K562 (cell line): ENCODE results near the gene ELMO3. TPM values are rescaled to one million over a fixed set of nuclear protein-coding genes. Genes with fewer than 3 reads are reported as not detected.
A peak's percentile ranks its signal among the peaks of the same experiment; 100 is the strongest.

Experiments used
- ARID3A ChIP-seq: IDR thresholded peaks from 2 replicates; pipeline ENCODE4 v1.6.1; 2012; ENCODE audit warnings: low read depth, low read length, improper control_type of control experiment, borderline replicate concordance
- ATF1 ChIP-seq, 2 experiments: fragments of 450-650 bp in 1 of 2; IDR thresholded peaks; 2 replicates each; pipeline ENCODE4 v1.6.1; 2016; ENCODE audit warnings: missing compliant biosample characterization in 1 of 2, missing genetic modification characterization in 1 of 2
- CBX3 ChIP-seq, 2 experiments: IDR thresholded peaks; 1 replicate in 1 of 2; 2 replicates in 1 of 2; pipeline ENCODE4 v1.6.1; 2012; ENCODE audit warnings: inconsistent platforms in 2 of 2, low read length in 2 of 2, borderline replicate concordance in 1 of 2, control low read depth in 1 of 2
- DACH1 ChIP-seq: fragments of 450-650 bp; IDR thresholded peaks from 2 replicates; pipeline ENCODE4 v1.6.1; 2018; ENCODE audit not compliant: partially characterized antibody
- DLX4 ChIP-seq: fragments of 250-450 bp; sonication (Bioruptor Pico); IDR thresholded peaks from 2 replicates; pipeline ENCODE4 v1.6.1; 2021; ENCODE audit warnings: mild to moderate bottlenecking
- HDAC2 ChIP-seq: fragments of 450-650 bp; IDR thresholded peaks from 2 replicates; pipeline ENCODE4 v1.6.1; 2016; ENCODE audit warnings: mild to moderate bottlenecking
- KDM2B ChIP-seq: fragments of 250-450 bp; sonication (Bioruptor Pico); IDR thresholded peaks from 2 replicates; pipeline ENCODE4 v1.8.0; 2021; ENCODE audit warnings: mild to moderate bottlenecking, moderate library complexity
- NRF1 ChIP-seq, 2 experiments: fragments of 450-650 bp; IDR thresholded peaks in 1 of 2; conservative IDR thresholded peaks in 1 of 2; 2 replicates each; pipeline ENCODE4 v1.6.1; 2014; ENCODE audit warnings: mild to moderate bottlenecking in 2 of 2
- PRDM10 ChIP-seq: fragments of 450-650 bp; IDR thresholded peaks from 2 replicates; pipeline ENCODE4 v1.6.1; 2018; ENCODE audit not compliant: partially characterized antibody
- SMARCA4 ChIP-seq: fragments of 450-650 bp; IDR thresholded peaks from 2 replicates; pipeline ENCODE4 v1.6.1; 2016
- SMARCA5 ChIP-seq: fragments of 450-650 bp; IDR thresholded peaks from 2 replicates; pipeline ENCODE4 v1.6.1; 2016
- TFAP4 ChIP-seq: sonication (generic); formaldehyde crosslinking; IDR thresholded peaks from 2 replicates; pipeline ENCODE4 v1.8.0; 2022; ENCODE audit warnings: missing genetic modification reagents, mild to moderate bottlenecking, moderate library complexity, borderline replicate concordance
- ZNF263 ChIP-seq: sonication (generic); formaldehyde crosslinking; IDR thresholded peaks from 2 replicates; pipeline ENCODE4 v1.8.0; 2022; ENCODE audit warnings: mild to moderate bottlenecking, missing genetic modification reagents, borderline replicate concordance
- ZNF280B ChIP-seq: fragments of 250-450 bp; sonication (Bioruptor Pico); IDR thresholded peaks from 2 replicates; pipeline ENCODE4 v1.5.1; 2021; ENCODE audit warnings: mild to moderate bottlenecking
- ZNF57 ChIP-seq: fragments of 450-650 bp; formaldehyde crosslinking; IDR thresholded peaks from 2 replicates; pipeline ENCODE4 v1.4.0; 2020; ENCODE audit warnings: mild to moderate bottlenecking, moderate library complexity
- ZNF740 ChIP-seq, 3 experiments: fragments of 200-800 bp in 1 of 3; sonication (Bioruptor generic) in 1 of 3; sonication (generic) in 1 of 3; formaldehyde crosslinking in 1 of 3; IDR thresholded peaks; 2 replicates each; pipeline versions ENCODE4 v1.6.1 to v1.8.0; 2016 to 2022; ENCODE audit warnings: mild to moderate bottlenecking in 2 of 3, missing compliant biosample characterization in 2 of 3, missing genetic modification characterization in 2 of 3, missing genetic modification reagents in 1 of 3
- polyA plus RNA-seq, 8 experiments: library from polyadenylated mRNA; depleted of rRNA in 4 of 8; stranded (reverse) in 5 of 8; unstranded in 3 of 8; fragments of >200 nt; fragmentation: Nextera tagmentation in 2 of 8; fragmentation: Illumina TruSeq in 1 of 8; extraction: Ambion mirVana in 2 of 8; extraction: Trizol in 1 of 8; gene quantifications; 2 replicates each; pipeline versions ENCODE4 v1.2.1 to v1.2.3, GENCODE V29; 2011 to 2014; ENCODE audit warnings: inconsistent platforms in 1 of 8, missing spikeins in 1 of 8
- total RNA-seq, 7 experiments: library from RNA; depleted of rRNA in 6 of 7; stranded (reverse); fragments of >200 nt in 6 of 7; fragmentation: Illumina TruSeq in 2 of 7; extraction: Trizol in 2 of 7; gene quantifications; 2 replicates each; pipeline versions ENCODE4 v1.2.1 to v1.2.3, GENCODE V29; 2011 to 2021; ENCODE audit warnings: low replicate concordance in 1 of 7

ELMO3 gene
- total and polyA plus RNA-seq, 9 of the 15 experiments (the other 6 are each of a cell fraction or from before 2014, with no cell fraction given) = 0.04 to 5.1 (median 1.5) TPM

GRCh38 chr16:67244387-67245185 is 45.7 kb downstream of the ELMO3 start (continued):
- TF ChIP-seq PRDM10 = peak; percentile 63
- TF ChIP-seq ZNF740 (CRISPR knock-in tag; IDR thresholded peaks at IDR 0.05) = 0 out of 2 replicates have a peak, but pooled peaks have one; percentile 36
- TF ChIP-seq ZNF740 (tag; IDR thresholded peaks at IDR 0.05) = no peak
- no peak for TF ChIP-seq ATF1 (CRISPR knock-in tag; IDR thresholded peaks at IDR 0.05)
- TF ChIP-seq ATF1 (tag; IDR thresholded peaks at IDR 0.05) = 0 out of 2 replicates have a peak, but pooled peaks have one; percentile 7
- peak; percentile 57; the same call in 1 of the 2 replicates for TF ChIP-seq ZNF57 (CRISPR knock-in tag)
- TF ChIP-seq ZNF263 = no peak
- no peak for TF ChIP-seq CBX3 (IDR thresholded peaks at IDR 0.05; ENCODE audit: borderline replicate concordance in 1 of 2, low read length in 2 of 2)
- TF ChIP-seq KDM2B (CRISPR knock-in tag) = no peak
- peak; percentile 57 for TF ChIP-seq DACH1
- TF ChIP-seq NRF1 (conservative IDR thresholded peaks at IDR 0.05 in 1 of 2, IDR thresholded peaks at IDR 0.05 in 1 of 2) = peak in 1 of 2 experiments; percentile 14; a peak in 1 of 4 replicates
- TF ChIP-seq DLX4 (CRISPR knock-in tag) = no peak
- TF ChIP-seq SMARCA4 = peak; percentile 51
- TF ChIP-seq SMARCA5 = 0 out of 2 replicates have a peak, but pooled peaks have one; percentile 13
- TF ChIP-seq ARID3A = no peak
- TF ChIP-seq TFAP4 (CRISPR knock-in tag) = peak; percentile 40; the same call in 1 of the 2 replicates
- TF ChIP-seq HDAC2 = 0 out of 2 replicates have a peak, but pooled peaks have one; percentile 33
- TF ChIP-seq ZNF280B (CRISPR knock-in tag) = no peak
